NCI-H2196 treated with DMSO at 0.1 percent for 48 hours (cell line): ENCODE results near the gene ELL2.

Experiments
- DNase-seq: peaks from one replicate; lab custom pipeline; 2025; ENCODE audit not compliant: unreplicated experiment; lab: John Stamatoyannopoulos, UW

ELL2 gene

GRCh38 chr5:95956900-95957293 is 4.8 kb downstream of the ELL2 start:
- DNase-seq: no peak

- DNase-seq: no peak
These were observed 5.4 kb downstream of the ELL2 start for GRCh38 chr5:95956021-95956899.

GRCh38 chr5:95954716-95955115 is 6.9 kb downstream of the ELL2 start:
- no peak for DNase-seq

GRCh38 chr5:95953021-95953702 is 8.5 kb downstream of the ELL2 start:
- no peak for DNase-seq

GRCh38 chr5:95951916-95952315 is 9.7 kb downstream of the ELL2 start:
- DNase-seq: no peak

- no peak for DNase-seq
These were observed 11.8 kb downstream of the ELL2 start for GRCh38 chr5:95949810-95950209.

- no peak for DNase-seq
These were observed 13.0 kb downstream of the ELL2 start for GRCh38 chr5:95948631-95949030.

GRCh38 chr5:95946451-95946850 is 15.2 kb downstream of the ELL2 start:
- no peak for DNase-seq

GRCh38 chr5:95942968-95943367 is 18.7 kb downstream of the ELL2 start:
- DNase-seq: no peak

- DNase-seq: no peak
These were observed 19.2 kb downstream of the ELL2 start for GRCh38 chr5:95942414-95942813.

GRCh38 chr5:95941756-95942155 is 19.9 kb downstream of the ELL2 start:
- no peak for DNase-seq

- DNase-seq: no peak
These were observed 20.6 kb downstream of the ELL2 start for GRCh38 chr5:95940758-95941682.

GRCh38 chr5:95939465-95939864 is 22.2 kb downstream of the ELL2 start:
- DNase-seq: no peak

GRCh38 chr5:95938766-95939165 is 22.9 kb downstream of the ELL2 start:
- DNase-seq: no peak

GRCh38 chr5:95938347-95938746 is 23.3 kb downstream of the ELL2 start:
- no peak for DNase-seq

- no peak for DNase-seq
These were observed 24.0 kb downstream of the ELL2 start for GRCh38 chr5:95937607-95938152.

GRCh38 chr5:95936812-95937397 is 24.7 kb downstream of the ELL2 start:
- DNase-seq: no peak

- DNase-seq: no peak
These were observed 26.0 kb downstream of the ELL2 start for GRCh38 chr5:95935553-95936100.

- no peak for DNase-seq
These were observed 27.3 kb downstream of the ELL2 start for GRCh38 chr5:95934207-95934804.

GRCh38 chr5:95932941-95933340 is 28.7 kb downstream of the ELL2 start:
- no peak for DNase-seq
